ENCODE results near the gene ACBD4. TPM values are rescaled to one million over a fixed set of nuclear protein-coding genes. Genes with fewer than 3 reads are reported as not detected.

ACBD4 gene
- total RNA-seq, 2 experiments from 2014 or later: 9.1 to 9.3 TPM

DNA sequence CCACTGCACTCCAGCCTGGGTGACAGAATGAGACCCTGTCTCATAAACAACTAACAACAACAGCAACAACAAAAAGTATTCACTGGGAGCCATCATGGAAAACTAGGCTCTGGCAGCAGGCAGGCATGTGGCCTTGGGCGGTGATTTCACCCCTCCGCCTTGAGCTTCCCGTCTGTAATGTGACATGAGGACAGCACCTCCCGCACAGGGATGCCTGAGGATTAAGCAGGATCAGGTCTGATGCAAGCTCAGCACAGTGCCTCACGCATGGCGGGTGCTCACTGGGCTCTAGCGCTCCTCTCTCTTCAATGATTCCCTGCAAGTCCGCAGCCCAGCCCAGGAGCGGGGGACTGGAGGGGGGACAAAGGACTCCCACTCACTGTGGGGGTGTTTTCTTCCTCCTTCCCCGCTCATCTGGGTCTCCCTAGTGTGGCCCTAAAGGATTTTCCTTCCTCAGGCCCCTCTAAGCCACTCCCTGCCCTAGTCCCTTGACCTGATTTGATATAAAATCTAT, 6.0 kb upstream of the ACBD4 start:
- ChIA-PET CTCF (interaction anchor here (1.1 to 9.1 kb wide), 3 partner anchors 19 to 68 kb away, joined by 3 to 196 read pairs (median 9); partner anchors contain the start of gene HEXIM1), POLR2A (interaction anchor here (0.6 kb wide), 1 partner anchor 89 kb away, joined by 8 read pairs; no protein-coding TSS in a partner anchor)

- CTCF ChIA-PET: interaction anchor here (1.3 to 9.1 kb wide), 3 partner anchors 18 to 68 kb away, joined by 3 to 196 read pairs (median 9); partner anchors contain the start of gene HEXIM1
- POLR2A ChIA-PET: interaction anchor here (0.6 kb wide), 1 partner anchor 90 kb away, joined by 8 read pairs; no protein-coding TSS in a partner anchor
Measured at GRCh38 chr17:45129940-45130680, 5.4 kb upstream of the ACBD4 start.

DNA sequence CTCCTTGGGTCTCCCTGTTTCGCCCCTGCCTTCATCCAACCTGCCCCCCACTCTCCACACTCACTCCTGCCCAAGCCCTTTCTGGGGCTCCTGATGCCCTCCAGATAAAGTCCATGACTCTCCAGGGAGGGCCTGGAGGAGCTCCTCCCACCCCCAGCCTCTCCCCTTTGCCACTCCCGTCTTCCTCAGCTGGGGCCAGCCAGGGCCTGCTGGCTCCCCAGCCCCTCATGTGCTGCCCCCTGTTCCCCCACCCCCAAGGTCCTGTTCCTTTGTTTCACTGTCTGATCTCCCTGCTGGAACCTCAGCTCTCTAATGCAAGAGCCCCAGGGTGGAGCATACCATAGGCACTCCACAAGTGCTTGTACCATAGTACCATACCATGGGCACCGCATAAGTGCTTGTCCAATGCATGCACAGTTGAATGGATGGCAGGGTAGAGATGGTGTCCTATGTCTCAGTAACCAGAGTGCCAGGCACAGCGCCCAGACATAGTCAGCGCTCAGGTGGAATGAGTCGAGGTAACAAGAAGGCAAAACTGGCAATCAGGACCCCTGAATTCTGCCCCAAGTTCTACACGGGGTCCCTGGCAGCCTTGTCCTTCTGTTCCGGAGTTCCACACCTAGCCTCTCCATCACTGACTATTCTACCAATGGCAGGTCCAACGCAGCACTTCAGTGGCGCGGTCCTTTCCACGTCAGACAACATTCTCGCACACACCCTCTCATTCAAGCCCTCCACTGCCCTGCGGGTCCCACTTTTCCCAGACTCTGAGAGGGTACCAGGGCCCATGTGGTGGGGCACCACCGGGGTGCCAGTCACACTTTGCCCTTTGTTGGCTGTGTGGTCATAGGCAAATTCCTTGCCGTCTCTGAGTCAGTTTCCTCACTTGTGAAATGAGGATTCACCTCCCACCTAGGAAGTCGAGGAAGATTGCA, 4.5 kb upstream of the ACBD4 start:
- POLR2A ChIA-PET: interaction anchor here (0.5 kb wide), 1 partner anchor 1962 kb away, joined by 6 read pairs; no protein-coding TSS in a partner anchor
- CTCF ChIA-PET: interaction anchor here (0.6 to 9.1 kb wide), 7 partner anchors 9 to 69 kb away, joined by 3 to 196 read pairs (median 4); partner anchors contain the start of gene HEXIM1

- ChIA-PET POLR2A (interaction anchor here (0.5 kb wide), 1 partner anchor 1961 kb away, joined by 6 read pairs; no protein-coding TSS in a partner anchor), CTCF (interaction anchor here (1.0 to 9.1 kb wide), 5 partner anchors 10 to 88 kb away, joined by 4 to 196 read pairs (median 4); partner anchors contain the start of gene HEXIM1)
Measured at GRCh38 chr17:45131616-45132319, 3.7 kb upstream of the ACBD4 start.

DNA sequence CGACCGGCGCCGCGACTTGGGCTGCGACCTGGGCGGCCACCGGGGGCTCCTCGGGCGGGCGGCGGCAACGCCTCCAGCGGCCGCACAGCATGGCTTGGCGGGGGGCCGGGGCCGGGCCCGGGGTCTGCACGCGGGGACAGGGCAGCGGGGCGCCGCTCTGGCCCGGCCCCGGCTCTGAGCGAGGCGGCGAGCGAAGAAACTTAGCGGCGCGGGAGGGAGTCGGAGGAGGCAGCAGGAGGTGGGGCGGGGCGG, 3.2 kb upstream of the ACBD4 start, which contains the start of gene PLCD3:
Gene PLCD3 (minus strand): TSS at position 196 of the 252 bp plus-strand sequence. CDS start 105 bp downstream, at position 91.
- ChIA-PET CTCF (interaction anchor here (1.0 to 9.1 kb wide), 6 partner anchors 16 to 212 kb away, joined by 3 to 196 read pairs (median 4); partner anchors contain the start of gene HEXIM1), POLR2A (no interaction called here)

- ChIA-PET POLR2A (interaction anchor here (0.7 kb wide), 2 partner anchors 13 to 183 kb away, joined by 7 to 9 read pairs; no protein-coding TSS in a partner anchor), CTCF (interaction anchor here (0.6 to 9.1 kb wide), 10 partner anchors 8 to 251 kb away, joined by 3 to 196 read pairs (median 4); partner anchors contain the start of gene HEXIM1)
Measured at GRCh38 chr17:45132572-45133463, 2.7 kb upstream of the ACBD4 start.

GRCh38 chr17:45135978-45136791, 698 bp downstream of the ACBD4 start:
- ChIA-PET POLR2A (interaction anchor here (1.0 to 1.7 kb wide), 6 partner anchors 12 to 75 kb away, joined by 3 to 12 read pairs (median 8); partner anchors contain the start of genes HEXIM1 and HEXIM2), CTCF (interaction anchor here (0.6 to 9.1 kb wide), 62 partner anchors 12 to 361 kb away, joined by 3 to 196 read pairs (median 5); partner anchors contain the start of genes ARHGAP27, EFTUD2, FMNL1 and HEXIM1)

DNA sequence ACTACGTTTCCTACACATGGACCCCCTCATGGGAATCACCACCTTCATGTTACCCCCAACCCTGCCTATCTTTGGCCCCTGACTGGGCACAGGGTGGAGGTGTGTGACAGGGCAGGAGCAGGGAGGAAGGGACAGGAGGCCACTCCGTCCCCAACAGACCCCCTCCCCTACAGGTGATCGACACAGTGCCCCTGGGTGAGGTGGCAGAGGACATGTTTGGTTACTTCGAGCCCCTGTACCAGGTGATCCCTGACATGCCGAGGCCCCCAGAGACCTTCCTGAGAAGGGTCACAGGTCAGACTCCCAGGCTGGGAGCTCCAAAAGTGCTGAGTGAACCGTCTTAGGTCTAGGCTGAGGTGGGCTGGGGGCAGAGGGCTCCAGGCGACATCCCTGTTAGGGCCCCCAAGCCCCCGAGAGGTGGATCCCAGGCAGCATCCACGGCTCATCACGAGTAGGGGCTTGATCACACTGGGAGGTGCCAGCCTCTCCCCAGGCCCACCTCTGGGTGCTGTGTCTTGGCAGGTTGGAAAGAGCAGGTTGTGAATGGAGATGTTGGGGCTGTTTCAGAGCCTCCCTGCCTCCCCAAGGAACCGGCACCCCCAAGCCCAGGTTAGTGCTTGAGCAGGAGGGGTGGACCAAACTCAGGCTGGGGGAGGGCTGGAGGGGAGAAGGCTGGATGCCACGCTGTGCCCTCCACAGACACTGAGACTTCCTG, 1.5 kb downstream of the ACBD4 start:
- ChIA-PET CTCF (interaction anchor here (0.5 to 9.1 kb wide), 5 partner anchors 12 to 88 kb away, joined by 4 to 196 read pairs (median 21); partner anchors contain the start of gene HEXIM1), POLR2A (no interaction called here)

DNA sequence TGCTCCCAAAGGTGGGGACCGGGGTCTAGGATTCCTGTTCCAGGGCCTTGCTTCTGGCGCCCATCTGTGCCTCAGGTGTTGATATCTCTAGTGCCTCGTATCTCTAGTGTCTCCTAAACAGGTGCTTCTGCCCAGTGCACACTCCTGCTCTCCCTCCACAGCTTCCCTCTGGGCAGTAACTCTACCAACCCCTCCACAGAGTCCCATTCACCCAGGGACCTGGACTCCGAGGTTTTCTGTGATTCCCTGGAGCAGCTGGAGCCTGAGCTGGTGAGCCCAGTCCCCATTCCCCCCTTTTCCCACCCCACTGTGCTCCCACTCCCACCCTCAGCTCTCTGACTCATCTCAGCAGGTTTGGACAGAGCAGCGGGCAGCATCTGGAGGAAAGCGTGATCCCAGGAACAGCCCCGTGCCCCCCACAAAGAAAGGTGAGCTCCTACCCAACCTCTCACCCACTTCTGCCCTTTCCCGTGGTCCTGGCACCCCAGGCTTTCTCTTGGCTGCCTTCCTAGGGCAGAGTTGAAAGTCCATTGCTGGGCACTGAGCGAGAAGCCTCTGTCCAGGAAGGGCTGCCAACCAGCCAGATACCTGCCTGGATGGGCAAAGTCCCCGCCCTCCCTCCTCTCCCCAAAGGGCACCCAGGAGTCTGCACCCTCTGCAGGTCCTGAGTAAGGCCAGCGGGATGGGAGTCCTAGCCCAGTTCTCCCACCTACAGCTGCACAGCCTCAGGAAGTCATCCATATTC, 2.2 kb downstream of the ACBD4 start:
- ChIA-PET CTCF (interaction anchor here (0.5 to 9.1 kb wide), 3 partner anchors 11 to 62 kb away, joined by 4 to 196 read pairs (median 136); partner anchors contain the start of gene HEXIM1), POLR2A (no interaction called here)

- POLR2A ChIA-PET: interaction anchor here (0.6 kb wide), 1 partner anchor 9 kb away, joined by 4 read pairs; the partner anchor contains the start of gene HEXIM1
- CTCF ChIA-PET: interaction anchor here (0.8 to 1.6 kb wide), 3 partner anchors 10 to 59 kb away, joined by 4 read pairs; partner anchors contain the start of gene HEXIM1
Measured at GRCh38 chr17:45138911-45139532, 3.5 kb downstream of the ACBD4 start.

- CTCF ChIA-PET: interaction anchor here (0.8 to 1.6 kb wide), 3 partner anchors 9 to 58 kb away, joined by 4 read pairs; partner anchors contain the start of gene HEXIM1
- POLR2A ChIA-PET: interaction anchor here (0.6 kb wide), 1 partner anchor 9 kb away, joined by 4 read pairs; the partner anchor contains the start of gene HEXIM1
Measured at GRCh38 chr17:45139533-45139920, 4.0 kb downstream of the ACBD4 start.

DNA sequence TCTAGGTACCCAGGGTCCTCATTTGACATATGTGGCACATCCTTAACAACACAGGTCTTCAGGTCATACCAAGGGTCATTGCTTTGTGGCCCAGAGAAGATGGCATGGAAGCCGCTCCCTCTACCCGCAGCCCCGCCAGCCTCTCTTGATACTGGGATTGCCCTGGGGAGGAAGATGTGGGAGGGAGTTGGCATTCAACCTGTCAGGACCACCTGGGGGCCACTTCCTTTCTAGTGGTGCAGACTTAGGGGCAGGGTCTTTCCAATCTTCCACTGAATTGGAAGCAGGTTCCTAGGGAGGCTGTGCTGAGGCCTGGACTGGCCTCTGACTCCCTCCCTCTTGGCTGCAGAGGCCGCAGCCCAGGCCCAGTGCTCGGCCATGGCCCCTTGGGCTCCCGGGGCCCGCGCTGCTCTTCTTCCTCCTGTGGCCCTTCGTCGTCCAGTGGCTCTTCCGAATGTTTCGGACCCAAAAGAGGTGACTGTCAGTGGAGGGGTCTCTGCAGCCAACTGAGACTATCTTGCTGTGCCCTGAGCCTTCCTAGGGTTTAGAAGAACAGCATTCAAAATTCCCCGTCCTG, 7.7 kb downstream of the ACBD4 start:
- ChIA-PET CTCF (interaction anchor here (0.6 to 11.1 kb wide), 3 partner anchors 10 to 54 kb away, joined by 3 to 196 read pairs (median 4); partner anchors contain the start of genes ACBD4 and PLCD3), POLR2A (interaction anchor here (1.4 kb wide), 1 partner anchor 18 kb away, joined by 5 read pairs; the partner anchor contains the start of gene HEXIM2)

GRCh38 chr17:45143767-45144198, 8.3 kb downstream of the ACBD4 start:
- CTCF ChIA-PET: interaction anchor here (0.8 to 11.1 kb wide), 2 partner anchors 11 to 53 kb away, joined by 4 to 196 read pairs; partner anchors contain the start of genes ACBD4 and PLCD3
- POLR2A ChIA-PET: interaction anchor here (1.4 kb wide), 1 partner anchor 18 kb away, joined by 5 read pairs; the partner anchor contains the start of gene HEXIM2
